ENCODE results near the gene NKX6-2.

- no peak for TF ChIP-seq CTCF (IDR thresholded peaks at IDR 0.05; ENCODE audit: low read depth, low read length)
- TF ChIP-seq EZH2phosphoT487 (IDR thresholded peaks at IDR 0.05; ENCODE audit: low read depth), result no peak
Measured at GRCh38 chr10:132745511-132745910, 40.4 kb downstream of the NKX6-2 start.

Data from OCI-LY3 (cell line).